Measurements from ENCODE around the gene BUB3. TPM values are rescaled to one million over a fixed set of nuclear protein-coding genes. Genes with fewer than 3 reads are reported as not detected.

The BUB3 gene
- total and polyA plus RNA-seq, 2 of the 8 experiments (the other 6 are each of a cell fraction or from before 2014, with no cell fraction given), result 183 to 207 TPM

- no peak overlapping the region for H3K23ac ChIP-seq (ENCODE audit: insufficient read length)
Measured at GRCh38 chr10:123212640-123213039, 58.4 kb downstream of the BUB3 start.

More at GRCh38 chr10:123212640-123213039, 58.4 kb downstream of the BUB3 start:
- no peak overlapping the region for H2BK15ac ChIP-seq (ENCODE audit: low read length)
- H3K4me1 ChIP-seq (replicated peaks in 1 of 4; ENCODE audit: control insufficient read depth in 3 of 4, insufficient read depth in 4 of 4, low read length in 3 of 4), result no peaks in the 10 kb centered on the region; a peak in 1 of 7 replicates
- no peak overlapping the region for H2BK12ac ChIP-seq (ENCODE audit: low read depth, low read length)
- no peaks in the 10 kb centered on the region for H3K9me3 ChIP-seq (ENCODE audit: insufficient read depth in 2 of 2, low read depth in 1 of 2, low read length in 1 of 2)
- DNase-seq (ENCODE audit: low read depth in 1 of 2, low spot score in 2 of 2) (peak in 1 of 2 experiments; percentile 19), FAIRE-seq (no peak)
- ChIA-PET CTCF (ENCODE audit: partially characterized antibody) (interaction anchor here (1.4 kb wide), 1 partner anchor 346 kb away, joined by 3 read pairs; no protein-coding TSS in a partner anchor), POLR2A (ENCODE audit: partially characterized antibody) (interaction anchor here (0.7 kb wide), 1 partner anchor 88 kb away, joined by 3 read pairs; no protein-coding TSS in a partner anchor)
- no peak overlapping the region for H2AK5ac ChIP-seq (ENCODE audit: low read depth, low read length)
- no peak overlapping the region for H2BK20ac ChIP-seq (ENCODE audit: low read length)
- no peak overlapping the region for H3K27ac ChIP-seq (ENCODE audit: low read depth, low read length)
- H4K8ac ChIP-seq (ENCODE audit: extremely low read depth, insufficient read depth, low read length), result no peak overlapping the region
- H3K4me3 ChIP-seq (ENCODE audit: extremely low read depth in 1 of 4, insufficient read depth in 2 of 4, low read depth in 3 of 4, low read length in 4 of 4), result no peak overlapping the region
- H3K36me3 ChIP-seq (ENCODE audit: control insufficient read depth in 2 of 4, insufficient read depth in 4 of 4, low read length in 3 of 4), result no peaks in the 10 kb centered on the region
- no peak overlapping the region for H3K18ac ChIP-seq (ENCODE audit: extremely low read depth, low read length)
- no peaks in the 10 kb centered on the region for H3K79me2 ChIP-seq (ENCODE audit: control insufficient read depth in 1 of 2, insufficient read depth in 2 of 2, low read length in 2 of 2)
- H3K4ac ChIP-seq (replicated peaks; ENCODE audit: insufficient read length, low read depth, low read length), result no peak overlapping the region
- H4K20me1 ChIP-seq (replicated peaks in 1 of 2; ENCODE audit: control insufficient read depth in 1 of 2, insufficient read depth in 2 of 2, low read length in 2 of 2), result no peaks in the 10 kb centered on the region
- no peak overlapping the region for H2AFZ ChIP-seq (ENCODE audit: low read length)
- no peak overlapping the region for H3K14ac ChIP-seq (ENCODE audit: insufficient read length)
- no peaks in the 10 kb centered on the region for H3K79me1 ChIP-seq (ENCODE audit: low read depth, low read length)
- no peak overlapping the region for H2BK5ac ChIP-seq (ENCODE audit: low read depth, low read length)
- no peaks in the 10 kb centered on the region for H3K27me3 ChIP-seq (replicated peaks in 1 of 4; ENCODE audit: control insufficient read depth in 3 of 4, extremely low read depth in 1 of 4, insufficient read depth in 3 of 4, low read length in 3 of 4)
- TF ChIP-seq, protein P1, sequence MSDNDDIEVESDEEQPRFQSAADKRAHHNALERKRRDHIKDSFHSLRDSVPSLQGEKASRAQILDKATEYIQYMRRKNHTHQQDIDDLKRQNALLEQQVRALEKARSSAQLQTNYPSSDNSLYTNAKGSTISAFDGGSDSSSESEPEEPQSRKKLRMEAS (IDR thresholded peaks at IDR 0.05), result no peak
- TF ChIP-seq RAD21 (IDR thresholded peaks at IDR 0.05 in 1 of 2, conservative IDR thresholded peaks at IDR 0.05 in 1 of 2; ENCODE audit: low read depth in 2 of 2, low read length in 2 of 2) (no peak), CHD2 (IDR thresholded peaks at IDR 0.05; ENCODE audit: low read length) (no peak), NRF1 (IDR thresholded peaks at IDR 0.05; ENCODE audit: low read depth, low read length) (no peak), SP2 (IDR thresholded peaks at IDR 0.05; ENCODE audit: low read length) (no peak), BCL11A (IDR thresholded peaks at IDR 0.05; ENCODE audit: low read depth in 2 of 2, low read length in 2 of 2) (no peak), ATF2 (IDR thresholded peaks at IDR 0.05; ENCODE audit: low read length) (no peak), POU5F1 (IDR thresholded peaks at IDR 0.05; ENCODE audit: low read depth, low read length) (no peak), SAP30 (IDR thresholded peaks at IDR 0.05; ENCODE audit: insufficient read depth, insufficient replicate concordance, low read length) (no peak), SRF (IDR thresholded peaks at IDR 0.05; ENCODE audit: low read depth, low read length) (no peak), E2F6 (IDR thresholded peaks at IDR 0.05) (no peak)
- no peak overlapping the region for H3K4me2 ChIP-seq (ENCODE audit: insufficient read depth in 1 of 2, low read depth in 2 of 2, low read length in 2 of 2)
- no peak overlapping the region for H3K9ac ChIP-seq (replicated peaks in 1 of 4; ENCODE audit: extremely low read depth in 1 of 4, low read depth in 3 of 4, low read length in 3 of 4)
- H3K56ac ChIP-seq (replicated peaks; ENCODE audit: insufficient read length, low read depth, low read length), result no peak overlapping the region
- no peaks in the 10 kb centered on the region for H3K23me2 ChIP-seq (ENCODE audit: low read depth, low read length)
- H4K5ac ChIP-seq (ENCODE audit: insufficient read length, low read depth, low read length), result no peak overlapping the region
- no peak overlapping the region for H4K91ac ChIP-seq (replicated peaks; ENCODE audit: insufficient read length, low read length)
- WGBS, 2 experiments (ENCODE audit: extremely low coverage in 1 of 2, insufficient coverage in 1 of 2, insufficient read length in 1 of 2, insufficient replicate concordance in 2 of 2, low coverage in 1 of 2, low lambda C conversion rate in 2 of 2, missing lambda C conversion rate in 1 of 2), result 76% methylated on average over 6 of the region's 6 CpGs; no CpG with 5 or more reads in 1 of the 2 experiments
- no peak overlapping the region for H2BK120ac ChIP-seq (replicated peaks; ENCODE audit: low read depth, low read length)

Data from H1 (cell line).